ENCODE results near the gene MACROD1.

The MACROD1 gene

GRCh38 chr11:64113462-64113780, 52.5 kb downstream of the MACROD1 start:
- no peak for DNase-seq (ENCODE audit: low read depth in 2 of 2)

GRCh38 chr11:64112771-64113461, 53.0 kb downstream of the MACROD1 start:
- DNase-seq (ENCODE audit: low read depth in 2 of 2), result no peak

- DNase-seq (ENCODE audit: low read depth in 2 of 2), result no peak
Observed at GRCh38 chr11:64110465-64111375, 55.2 kb downstream of the MACROD1 start.

- DNase-seq (ENCODE audit: low read depth in 2 of 2), result no peak
Observed at GRCh38 chr11:64109332-64109731, 56.6 kb downstream of the MACROD1 start.

GRCh38 chr11:64107303-64107702, 58.6 kb downstream of the MACROD1 start:
- DNase-seq (ENCODE audit: low read depth in 2 of 2), result no peak

GRCh38 chr11:64104632-64105031, 61.3 kb downstream of the MACROD1 start:
- no peak for DNase-seq (ENCODE audit: low read depth in 2 of 2)

GRCh38 chr11:64103277-64103985, 62.5 kb downstream of the MACROD1 start:
- no peak for DNase-seq (ENCODE audit: low read depth in 2 of 2)

GRCh38 chr11:64102005-64102738, 63.7 kb downstream of the MACROD1 start:
- no peak for DNase-seq (ENCODE audit: low read depth in 2 of 2)

GRCh38 chr11:64101461-64101860, 64.5 kb downstream of the MACROD1 start:
- no peak for DNase-seq (ENCODE audit: low read depth in 2 of 2)

GRCh38 chr11:64100782-64101353, 65.0 kb downstream of the MACROD1 start:
- DNase-seq (ENCODE audit: low read depth in 2 of 2), result no peak

GRCh38 chr11:64100360-64100759, 65.6 kb downstream of the MACROD1 start:
- DNase-seq (ENCODE audit: low read depth in 2 of 2), result no peak

GRCh38 chr11:64099436-64099835, 66.5 kb downstream of the MACROD1 start:
- DNase-seq (ENCODE audit: low read depth in 2 of 2), result no peak

GRCh38 chr11:64098318-64098831, 67.5 kb downstream of the MACROD1 start:
- DNase-seq (ENCODE audit: low read depth in 2 of 2), result no peak

- DNase-seq (ENCODE audit: low read depth in 2 of 2), result no peak
Observed at GRCh38 chr11:64097468-64098317, 68.2 kb downstream of the MACROD1 start.

- no peak for DNase-seq (ENCODE audit: low read depth in 2 of 2)
Observed at GRCh38 chr11:64096835-64097234, 69.1 kb downstream of the MACROD1 start.

- DNase-seq (ENCODE audit: low read depth in 2 of 2), result no peak
Observed at GRCh38 chr11:64095949-64096348, 70.0 kb downstream of the MACROD1 start.

GRCh38 chr11:64095273-64095817, 70.6 kb downstream of the MACROD1 start:
- no peak for DNase-seq (ENCODE audit: low read depth in 2 of 2)

- DNase-seq (ENCODE audit: low read depth in 2 of 2), result no peak
Observed at GRCh38 chr11:64094463-64095260, 71.3 kb downstream of the MACROD1 start.

All from activated CD8-positive, alpha-beta memory T cell treated with anti-CD3 and anti-CD28 coated beads for 4 hours (primary cell).